Upper lobe of left lung (tissue), 4 donors: ENCODE data around the gene CEP89.

ENCODE experiments used
- CTCF ChIP-seq, 6 experiments: fragments of 450-650 bp in 4 of 6; fragments of 200-600 bp in 2 of 6; sonication (generic) in 2 of 6; IDR thresholded peaks; one replicate each; pipeline ENCODE4 v1.5.1; 2016 to 2019; ENCODE audit warnings: antibody characterized with exemption in 6 of 6
- POLR2A ChIP-seq, 4 donors: fragments of 450-650 bp; IDR thresholded peaks; one replicate each; pipeline ENCODE4 v1.5.1; 2016 to 2017; ENCODE audit warnings: antibody characterized with exemption in 4 of 4, mild to moderate bottlenecking in 2 of 4
- POLR2AphosphoS5 ChIP-seq, 2 donors: sonication (generic); formaldehyde crosslinking; IDR thresholded peaks; one replicate each; pipeline ENCODE4 v1.5.1; 2017; ENCODE audit warnings: antibody characterized with exemption in 2 of 2

DNA sequence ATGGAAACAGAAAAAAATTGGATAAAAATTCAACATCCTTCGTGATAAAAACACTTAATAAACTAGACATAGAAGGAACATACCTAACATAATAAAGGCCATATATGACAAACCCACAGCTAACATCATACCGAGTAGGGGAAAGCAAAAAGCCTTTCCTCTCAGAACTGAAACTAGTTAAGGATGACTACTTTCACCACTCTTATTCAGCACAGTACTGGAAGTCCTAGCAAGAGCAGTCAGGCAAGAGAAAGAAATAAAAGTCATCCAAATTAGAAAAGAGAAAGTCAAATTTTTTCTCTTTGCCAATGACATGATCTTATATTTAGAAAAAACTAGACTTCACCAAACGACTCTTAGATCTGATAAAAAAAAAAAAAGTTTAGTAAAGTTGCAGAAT lies 76.4 kb downstream of the CEP89 start:
- TF ChIP-seq POLR2A (IDR thresholded peaks at IDR 0.05), result no peak
- TF ChIP-seq CTCF (IDR thresholded peaks at IDR 0.05), result no peak
- TF ChIP-seq POLR2AphosphoS5 (IDR thresholded peaks at IDR 0.05), result no peak
